COLO668 (cell line): ENCODE results near the gene AHCY.

Experiments used
- DNase-seq: peaks from one replicate; lab custom pipeline; 2025; ENCODE audit not compliant: unreplicated experiment; lab: John Stamatoyannopoulos, UW

AHCY gene

DNA sequence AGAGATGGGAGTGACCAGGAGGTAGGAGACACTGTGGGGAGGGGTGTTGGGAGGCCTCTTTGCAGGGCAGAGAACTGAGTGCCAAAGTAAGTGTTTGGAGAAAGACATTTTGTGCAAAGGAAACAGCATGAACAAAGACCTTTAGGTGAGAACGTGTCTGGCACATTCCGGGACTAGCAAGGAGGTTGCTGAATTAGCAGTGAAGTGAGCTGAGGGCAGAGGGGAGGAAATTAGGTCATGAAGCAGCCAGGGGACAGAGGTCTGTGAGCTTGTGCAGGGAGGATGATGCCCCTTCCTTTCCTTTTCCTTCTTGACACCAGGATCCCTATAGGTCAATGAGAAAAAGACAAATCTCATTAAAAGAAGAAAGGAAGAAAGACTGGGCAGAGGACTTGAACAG lies 21.4 kb upstream of the AHCY start:
- no peak for DNase-seq

GRCh38 chr20:34322267-34323105 lies 19.3 kb upstream of the AHCY start:
- DNase-seq = no peak

DNA sequence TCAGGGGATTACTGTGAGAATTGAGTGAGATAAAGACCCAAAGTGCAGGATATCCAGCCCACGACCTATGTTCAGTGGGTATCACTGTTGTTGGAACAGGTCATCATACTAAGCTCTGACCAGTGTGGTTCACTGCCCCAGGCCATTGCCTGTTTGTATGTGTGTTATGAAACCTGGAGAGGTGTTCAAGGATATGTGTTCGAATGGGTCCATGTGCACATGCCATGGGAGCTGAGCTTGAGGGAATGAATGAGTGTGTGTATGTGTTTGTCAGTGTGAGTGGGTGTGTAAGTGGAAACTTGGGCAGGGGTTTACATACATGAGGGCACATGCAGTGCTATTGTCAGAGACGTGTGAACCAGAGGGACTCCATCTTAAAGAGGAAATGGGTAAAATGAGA lies 17.7 kb upstream of the AHCY start:
- DNase-seq = no peak

DNA sequence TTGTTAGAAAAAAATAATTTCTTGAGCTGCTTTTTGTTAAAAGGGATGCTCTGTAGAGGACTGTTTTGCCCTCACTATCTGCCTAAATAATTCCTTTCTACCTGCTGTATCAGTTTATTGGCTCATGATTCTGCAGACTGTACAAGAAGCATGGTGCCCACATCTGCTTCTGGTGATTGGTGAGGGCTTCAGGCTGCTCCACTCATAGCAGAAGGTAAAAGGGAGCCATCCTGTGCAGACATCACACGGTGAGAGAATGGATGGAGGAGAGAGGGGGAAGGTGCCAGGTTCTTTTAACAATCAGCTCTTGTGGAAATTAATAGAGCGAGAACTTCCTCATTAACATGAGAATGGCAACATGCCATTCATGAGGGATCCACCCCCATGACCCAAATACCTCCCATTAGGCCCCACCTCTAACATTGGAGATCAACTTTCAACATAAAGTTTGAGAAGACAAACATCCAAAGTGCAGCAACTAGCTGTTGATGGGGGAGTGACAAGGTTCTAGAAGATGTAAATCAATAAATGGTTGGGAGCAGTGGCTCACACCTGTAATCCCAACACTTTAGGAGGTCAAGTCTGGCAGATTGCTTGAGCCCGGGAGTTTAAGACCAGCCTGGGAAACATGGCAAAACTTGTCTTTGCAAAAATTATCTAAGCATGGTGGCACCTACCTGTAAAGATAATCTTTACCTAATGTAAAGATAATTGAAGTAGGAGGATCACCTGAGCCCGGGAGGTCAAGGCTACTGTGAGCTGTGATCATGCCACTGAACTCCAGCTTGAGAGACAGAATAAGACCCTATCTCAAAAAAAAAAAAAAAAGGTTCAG lies 15.7 kb upstream of the AHCY start:
- DNase-seq = no peak

DNA sequence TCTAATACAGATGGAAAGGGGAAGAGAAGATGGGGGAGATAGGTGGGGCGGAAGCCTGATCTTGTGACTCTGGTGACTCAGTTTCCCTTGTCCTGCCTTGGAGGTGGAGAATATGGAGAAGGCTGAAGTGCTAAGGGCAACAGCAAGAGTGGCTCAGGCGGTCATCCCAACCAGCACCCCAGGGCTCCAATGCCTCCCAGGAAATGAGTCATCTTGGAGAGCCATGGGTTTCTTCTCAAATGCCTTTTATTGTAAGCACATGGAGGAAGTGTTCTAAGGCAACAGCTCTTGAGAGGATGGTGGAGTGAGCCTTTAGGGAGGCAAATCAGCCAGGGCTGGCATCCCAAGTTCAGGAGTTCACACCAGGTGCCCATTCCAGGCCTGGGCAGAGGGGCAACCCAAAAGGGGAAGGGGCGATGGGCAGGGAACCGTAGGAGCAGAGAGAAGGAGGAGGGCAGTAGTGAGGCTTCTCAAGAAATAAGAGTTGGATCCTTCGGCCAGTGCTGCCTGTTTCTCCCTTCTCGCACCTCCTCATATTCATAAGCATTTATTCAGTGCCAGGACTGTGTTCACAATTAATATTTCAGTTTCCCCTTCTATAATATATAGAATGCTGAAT lies 13.2 kb upstream of the AHCY start:
- no peak for DNase-seq

DNA sequence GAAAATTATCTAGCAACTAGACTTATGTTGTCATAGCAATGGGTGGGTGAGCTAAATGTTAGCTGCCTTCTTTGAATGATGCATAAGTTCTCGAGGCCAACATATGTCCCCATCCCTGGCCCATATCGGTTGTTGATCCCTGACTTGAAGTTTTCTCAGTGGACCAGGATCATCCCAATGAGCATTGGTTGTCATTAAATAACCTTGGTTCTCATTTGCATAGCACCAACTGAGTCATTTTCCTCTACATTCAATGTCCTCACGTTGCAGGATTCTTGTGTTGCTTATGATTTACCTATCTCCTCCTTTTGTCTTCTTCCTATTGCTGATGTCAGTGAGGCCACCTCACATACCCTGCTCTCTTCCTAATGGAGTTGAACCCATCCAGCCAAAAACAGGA lies 12.1 kb upstream of the AHCY start:
- DNase-seq = no peak

GRCh38 chr20:34312544-34313217 lies 9.5 kb upstream of the AHCY start:
- DNase-seq = peak; percentile 91

- DNase-seq = peak; percentile 28
Observed at GRCh38 chr20:34312024-34312460, 8.9 kb upstream of the AHCY start.

DNA sequence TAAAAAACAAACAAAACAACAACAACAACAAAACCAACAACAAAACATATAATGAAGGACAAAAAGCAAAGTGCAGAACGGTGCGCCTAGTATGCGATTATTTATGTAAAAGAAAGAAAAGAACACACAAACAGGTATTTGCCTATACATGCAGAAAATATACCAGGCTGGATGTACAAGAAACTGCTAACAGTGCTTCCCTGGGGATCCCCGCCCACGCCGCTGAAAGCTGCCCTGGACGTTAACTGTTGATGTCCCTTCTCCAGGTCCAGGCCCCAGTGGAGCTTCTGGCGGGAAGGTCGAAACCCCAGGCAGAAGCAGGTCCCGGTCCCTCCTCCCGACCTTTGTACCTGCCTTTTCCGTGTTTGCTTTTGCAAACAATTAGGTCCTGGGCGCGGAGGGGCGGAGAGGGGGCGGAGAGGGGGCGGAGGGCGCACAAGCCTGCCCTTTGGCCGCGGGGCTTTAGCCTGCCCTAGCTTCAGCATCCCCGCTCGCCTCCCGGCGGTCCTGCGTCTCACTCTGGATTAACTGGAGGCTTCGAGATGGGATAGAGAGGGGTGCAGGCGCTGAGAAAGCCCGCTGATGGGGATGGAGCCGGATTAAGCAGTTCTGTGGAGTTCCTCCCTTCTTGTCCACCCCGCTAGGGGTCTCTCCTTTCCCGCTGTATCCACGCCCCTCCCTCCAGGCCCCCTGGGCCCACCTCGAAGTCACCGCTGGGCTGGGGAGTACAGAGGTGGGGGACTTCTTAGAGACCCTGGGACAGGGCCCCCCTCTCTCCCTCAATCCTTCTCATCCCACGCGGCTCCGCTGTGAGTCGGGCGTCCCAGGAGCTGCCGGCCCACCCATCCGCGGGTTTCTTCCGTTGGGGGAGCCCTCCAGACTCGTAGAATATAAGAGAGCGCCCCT lies 8.2 kb upstream of the AHCY start:
- peak; percentile 83 for DNase-seq

- no peak for DNase-seq
Observed at GRCh38 chr20:34310481-34311117, 7.4 kb upstream of the AHCY start.

- no peak for DNase-seq
Observed at GRCh38 chr20:34309691-34310090, 6.5 kb upstream of the AHCY start.

DNA sequence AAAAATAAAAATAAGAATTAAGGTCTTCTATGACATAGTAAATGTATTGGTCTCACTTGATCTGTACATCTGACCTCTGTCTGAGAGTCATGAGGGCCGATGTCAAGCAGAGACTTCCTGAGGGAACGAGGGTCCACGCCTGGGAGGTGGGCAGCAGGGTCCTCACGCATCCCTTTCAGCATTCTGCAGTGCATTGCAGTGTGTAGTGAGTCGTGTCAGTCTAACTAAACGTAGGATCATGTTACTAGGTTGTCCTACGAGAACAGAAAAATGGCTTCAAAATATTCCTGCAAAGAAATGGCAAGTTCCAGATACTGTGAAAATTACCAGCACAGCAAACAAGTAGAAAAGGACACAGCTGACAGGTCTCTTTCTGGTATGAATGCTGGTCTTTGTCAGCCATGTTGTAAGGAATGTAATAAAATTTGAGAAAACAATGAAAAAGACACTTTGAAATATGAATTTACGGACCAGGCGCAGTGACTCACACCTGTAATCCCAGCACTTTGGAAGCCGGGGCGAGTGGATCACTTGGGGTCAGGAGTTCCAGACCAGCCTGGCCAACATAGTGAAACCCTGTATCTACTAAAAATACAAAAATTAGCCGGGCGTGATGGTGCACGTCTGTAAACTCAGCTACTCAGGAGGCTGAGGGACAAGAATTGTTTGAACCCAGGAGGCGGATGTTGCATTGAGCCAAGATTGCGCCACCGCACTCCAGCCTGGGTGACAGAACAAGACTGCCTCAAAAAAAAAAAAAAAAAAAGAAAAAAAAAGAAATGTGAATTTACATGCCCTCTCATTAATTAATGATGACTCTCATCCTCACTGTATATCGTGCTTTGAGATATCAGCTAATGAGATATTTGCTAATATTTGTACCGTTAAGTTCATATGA lies 2.4 kb upstream of the AHCY start:
- no peak for DNase-seq

- peak; percentile 36 for DNase-seq
Observed at GRCh38 chr20:34302312-34302722, 838 bp downstream of the AHCY start.

DNA sequence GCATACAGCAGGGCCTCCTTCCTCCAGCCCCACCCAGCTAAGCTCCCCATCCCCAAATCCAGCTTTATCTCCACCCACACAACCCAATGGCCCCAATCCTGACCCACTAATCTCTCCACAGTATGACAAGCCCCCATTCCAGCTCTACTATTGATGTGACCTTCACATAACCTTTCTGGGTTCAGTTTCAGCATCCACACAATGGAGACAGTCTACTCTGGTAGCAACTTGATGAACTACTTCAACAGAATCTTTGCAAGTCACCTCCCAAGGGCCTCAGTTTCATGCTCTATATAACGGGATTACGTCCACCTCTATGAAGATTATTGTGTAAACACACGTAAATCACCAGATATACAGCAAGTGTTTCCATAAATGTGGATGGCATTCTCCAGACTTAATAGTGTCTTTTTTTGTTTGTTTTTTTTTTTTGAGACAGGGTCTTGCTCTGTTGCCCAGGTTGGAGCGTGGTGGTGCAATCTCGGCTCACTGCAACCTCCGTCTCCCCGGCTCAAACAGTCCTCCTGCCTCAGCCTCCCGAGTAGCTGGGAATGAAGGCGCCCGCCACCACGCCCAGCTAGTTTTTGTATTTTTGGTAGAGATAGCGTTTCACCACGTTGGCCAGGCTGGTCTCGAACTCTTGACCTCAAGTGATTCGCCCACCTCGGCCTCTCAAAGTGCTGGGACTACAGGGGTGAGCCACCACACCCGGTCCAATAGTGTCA lies 1.4 kb downstream of the AHCY start:
- no peak for DNase-seq

DNA sequence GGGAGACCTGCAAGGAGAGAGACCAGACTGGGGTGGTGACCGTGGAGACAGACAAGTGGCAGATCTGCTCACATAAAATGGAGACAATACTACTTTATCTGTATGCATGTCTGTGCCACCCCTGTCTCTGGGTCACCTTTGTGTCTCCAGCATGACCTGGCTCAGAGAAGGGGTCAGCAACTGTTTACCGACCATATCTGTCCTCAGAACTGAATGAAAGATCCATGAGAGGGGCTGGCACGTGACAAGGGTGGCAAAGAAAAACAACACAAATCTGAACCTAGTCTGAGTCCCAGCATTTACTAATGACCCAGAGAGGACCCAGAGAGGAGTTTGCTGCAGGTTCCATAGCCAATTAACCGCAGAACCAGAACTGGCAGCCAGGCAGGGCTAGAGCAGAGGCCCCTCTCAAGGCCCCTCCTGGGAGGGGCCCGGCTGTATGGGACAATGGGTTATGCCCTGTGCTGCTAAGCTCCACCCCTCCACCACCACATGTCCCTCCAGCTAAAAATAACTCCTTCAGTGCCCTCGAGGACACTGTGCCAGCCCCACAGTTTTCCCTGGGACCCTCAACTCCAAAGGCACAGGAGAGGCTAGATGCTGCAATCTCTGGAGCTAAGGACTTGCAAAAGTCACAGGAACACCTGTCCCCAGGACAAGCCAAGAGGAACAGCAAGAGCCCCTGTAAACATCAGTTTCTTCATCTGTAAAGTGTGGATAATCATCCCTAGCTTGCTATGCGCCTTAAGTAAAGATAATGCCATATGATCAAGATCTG lies 2.2 kb downstream of the AHCY start:
- DNase-seq = peak; percentile 39

GRCh38 chr20:34300256-34300806 lies 2.8 kb downstream of the AHCY start:
- peak; percentile 57 for DNase-seq
